Stimulated activated CD8-positive, alpha-beta memory T cell treated with anti-CD3 and anti-CD28 coated beads, Interleukin-12 subunit alpha, Interleukin-12 subunit beta, amount 100 ng/mL, for 4 hours (primary cell): ENCODE measurements around the gene WDR20.
"Not testable (repeated sequence)": the region's sequence is repeated elsewhere in the genome, so short reads cannot be mapped to it uniquely, and the experiment has no call there.

Experiments used
- DNase-seq: peaks from one replicate; pipeline ENCODE4 v3.0.0-alpha.2; 2020; ENCODE audit warnings: low read depth

The WDR20 gene

GRCh38 chr14:102238766-102239165 lies 99.1 kb downstream of the WDR20 start:
- no peak for DNase-seq

DNA sequence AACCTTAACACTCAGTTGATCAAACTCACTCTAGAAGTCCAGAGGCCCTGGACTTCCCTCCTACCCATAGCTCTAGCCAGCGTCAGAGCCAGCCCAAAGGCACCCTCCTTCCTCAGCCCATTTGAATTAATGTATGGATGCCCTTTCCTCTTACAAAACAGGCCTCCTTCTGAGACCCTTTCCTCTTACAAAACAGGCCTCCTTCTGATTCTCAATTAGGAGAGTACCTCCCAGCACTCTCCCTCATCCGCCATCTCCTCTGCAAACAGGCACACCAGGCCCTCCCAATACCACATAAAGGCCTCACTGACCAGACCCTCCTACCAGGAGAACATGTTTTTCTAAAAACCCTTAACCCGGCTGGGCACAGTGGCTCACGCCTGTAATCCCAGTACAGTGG lies 99.5 kb downstream of the WDR20 start:
- no peak for DNase-seq

GRCh38 chr14:102240481-102240880 lies 100.8 kb downstream of the WDR20 start:
- not testable (repeated sequence) for DNase-seq

- DNase-seq = no peak
Measured at GRCh38 chr14:102241147-102241546, 101.5 kb downstream of the WDR20 start.

DNA sequence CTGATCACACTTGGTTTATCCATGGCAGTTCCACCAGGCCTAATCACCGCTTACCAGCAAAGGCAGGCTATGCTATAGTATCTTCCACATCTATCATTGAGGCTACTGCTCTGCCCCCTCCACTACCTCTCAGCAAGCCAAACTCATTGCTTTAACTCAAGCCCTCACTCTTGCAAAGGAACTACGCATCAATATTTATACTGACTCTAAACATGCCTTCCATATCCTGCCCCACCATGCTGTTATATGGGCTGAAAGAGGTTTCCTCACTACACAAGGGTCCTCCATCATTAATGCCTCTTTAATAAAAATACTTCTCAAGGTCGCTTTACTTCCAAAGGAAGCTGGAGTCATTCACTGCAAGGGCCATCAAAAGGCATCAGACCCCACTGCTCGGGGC lies 104.1 kb downstream of the WDR20 start:
- not testable (repeated sequence) for DNase-seq

GRCh38 chr14:102246071-102246470 lies 106.4 kb downstream of the WDR20 start:
- no peak for DNase-seq

- no peak for DNase-seq
Measured at GRCh38 chr14:102248121-102248520, 108.4 kb downstream of the WDR20 start.

GRCh38 chr14:102249041-102249440 lies 109.3 kb downstream of the WDR20 start:
- no peak for DNase-seq

DNA sequence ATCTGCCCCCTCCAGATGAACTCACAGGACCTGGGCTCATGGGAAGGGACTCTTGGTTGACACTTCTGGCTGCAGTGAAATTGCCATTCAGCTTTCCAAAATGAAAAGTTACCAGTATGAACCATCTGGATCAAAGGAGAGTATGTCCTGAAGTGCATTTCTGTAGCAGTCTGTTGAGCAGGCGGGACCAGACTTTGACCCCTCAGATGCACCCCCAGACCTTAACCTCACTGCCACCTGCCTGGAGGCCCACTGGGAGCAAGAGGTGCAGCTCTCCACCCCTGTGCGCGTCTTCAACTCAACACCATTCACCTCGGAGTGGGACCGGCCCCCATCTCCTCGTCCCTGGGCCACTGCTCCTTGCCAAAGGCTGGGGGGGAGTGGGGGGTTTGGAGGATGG lies 110.3 kb downstream of the WDR20 start:
- no peak for DNase-seq

DNA sequence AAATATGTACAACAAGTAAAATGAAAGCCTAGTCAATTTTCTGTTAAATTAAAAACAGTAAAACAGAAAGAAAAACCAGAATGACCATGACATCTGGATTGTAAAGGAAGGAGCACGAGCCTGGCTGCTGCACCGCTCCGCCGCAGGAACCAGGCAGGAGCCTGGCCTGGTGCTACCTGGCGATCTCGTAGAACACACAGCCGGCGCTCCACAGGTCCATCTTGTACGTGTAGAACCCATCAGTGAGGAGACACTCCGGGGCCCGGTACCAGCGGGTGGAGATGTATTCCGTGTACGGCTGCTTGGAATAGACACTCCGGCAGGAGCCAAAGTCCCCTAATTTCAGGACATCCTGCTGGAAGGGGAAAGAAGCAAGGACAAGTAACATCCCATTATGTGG lies 110.9 kb downstream of the WDR20 start:
- DNase-seq = no peak

- no peak for DNase-seq
Measured at GRCh38 chr14:102251161-102251560, 111.5 kb downstream of the WDR20 start.

- no peak for DNase-seq
Measured at GRCh38 chr14:102252834-102253801, 113.4 kb downstream of the WDR20 start.

DNA sequence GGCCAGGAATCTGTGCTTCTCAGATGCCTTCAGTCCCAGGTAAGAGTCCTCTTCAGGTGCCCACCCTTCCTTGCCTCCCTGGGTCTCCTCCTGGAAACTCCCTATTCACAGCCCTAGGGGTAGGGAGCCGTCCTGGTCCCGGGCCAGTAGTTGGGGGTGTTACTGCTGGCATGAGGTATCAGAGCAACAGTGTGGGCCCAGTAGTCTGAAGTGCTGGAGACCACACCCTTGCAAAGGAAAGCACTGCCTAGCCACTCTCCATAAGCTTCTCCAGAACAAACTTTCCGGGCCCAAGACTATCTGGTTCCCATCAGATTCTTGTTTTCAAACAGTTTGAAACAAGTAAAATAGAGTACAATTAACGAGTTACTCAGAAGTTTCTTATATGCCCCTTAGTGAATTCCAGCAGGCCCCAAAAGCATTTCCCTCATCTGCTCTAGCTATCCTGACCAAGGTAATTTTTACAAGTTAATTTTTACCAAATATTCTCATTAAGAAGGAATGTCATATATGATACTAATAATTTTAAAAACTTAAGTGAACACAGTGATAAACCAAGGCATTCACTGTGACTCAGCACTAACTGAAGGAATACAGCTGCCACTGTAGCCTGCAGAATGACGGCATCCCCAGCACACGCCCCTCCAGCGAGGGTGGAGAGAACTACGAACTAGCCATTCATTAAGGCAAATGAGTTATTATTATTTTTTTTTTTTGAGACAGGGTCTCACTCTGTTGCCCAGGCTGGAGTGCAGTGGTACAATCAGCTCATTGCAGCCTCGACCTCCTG lies 115.9 kb downstream of the WDR20 start:
- no peak for DNase-seq

GRCh38 chr14:102256716-102257115 lies 117.0 kb downstream of the WDR20 start:
- no peak for DNase-seq

DNA sequence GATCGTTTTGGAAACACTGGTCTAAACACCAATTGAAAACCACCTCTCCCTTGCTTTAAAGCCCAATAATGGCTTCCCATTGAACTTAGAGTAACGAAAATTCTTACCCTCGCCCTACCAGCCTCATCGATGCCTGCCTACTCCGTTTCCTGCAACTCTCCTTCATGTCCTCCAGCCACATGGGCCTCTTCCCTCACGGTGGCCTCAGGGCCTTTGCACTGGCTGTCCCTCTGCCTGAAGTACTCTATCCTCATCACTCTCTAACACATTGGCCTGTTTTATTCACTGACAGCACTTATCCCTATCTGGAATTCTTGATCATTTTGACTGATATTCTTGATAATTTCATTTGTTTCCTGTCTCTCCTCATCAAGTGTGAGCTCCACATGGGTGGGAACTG lies 118.4 kb downstream of the WDR20 start:
- no peak for DNase-seq
